ENCODE results near the gene DLST.

- TF ChIP-seq EZH2 (IDR thresholded peaks at IDR 0.05) (no peak), EZH2phosphoT487 (IDR thresholded peaks at IDR 0.05) (no peak)
Measured at GRCh38 chr14:74915826-74916225, 34.1 kb downstream of the DLST start.
